ENCODE measurements around the gene ESYT1.

DNA sequence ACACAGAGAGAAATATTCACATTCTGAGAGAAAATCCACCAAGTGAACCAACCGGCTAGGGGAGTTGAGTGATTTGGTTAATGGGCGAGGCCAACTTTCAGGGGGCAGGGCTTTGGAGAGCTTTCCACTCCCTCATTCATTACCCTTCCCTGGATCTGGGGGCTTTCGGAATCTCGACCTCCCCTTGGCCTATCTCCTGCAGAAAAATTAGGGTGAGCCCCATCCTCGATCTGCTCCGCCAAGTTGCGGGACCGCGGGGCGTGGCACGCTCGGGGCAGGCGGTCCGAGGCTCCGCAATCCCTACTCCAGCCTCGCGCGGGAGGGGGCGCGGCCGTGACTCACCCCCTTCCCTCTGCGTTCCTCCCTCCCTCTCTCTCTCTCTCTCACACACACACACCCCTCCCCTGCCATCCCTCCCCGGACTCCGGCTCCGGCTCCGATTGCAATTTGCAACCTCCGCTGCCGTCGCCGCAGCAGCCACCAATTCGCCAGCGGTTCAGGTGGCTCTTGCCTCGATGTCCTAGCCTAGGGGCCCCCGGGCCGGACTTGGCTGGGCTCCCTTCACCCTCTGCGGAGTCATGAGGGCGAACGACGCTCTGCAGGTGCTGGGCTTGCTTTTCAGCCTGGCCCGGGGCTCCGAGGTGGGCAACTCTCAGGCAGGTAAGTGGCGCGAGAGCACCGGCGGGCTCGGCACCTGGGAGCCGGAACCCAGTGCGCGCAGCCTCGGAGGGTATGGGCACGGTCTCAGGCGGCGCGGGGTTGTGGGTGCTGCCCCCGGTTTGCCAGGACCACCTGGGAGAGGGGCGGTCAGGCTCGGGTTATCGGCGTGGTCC, 48.1 kb upstream of the ESYT1 start, which contains the start of gene ERBB3:
- TF ChIP-seq CTCF (conservative IDR thresholded peaks at IDR 0.05; ENCODE audit: low read length) = no peak
- TF ChIP-seq EZH2phosphoT487 (IDR thresholded peaks at IDR 0.05; ENCODE audit: borderline replicate concordance, low read depth, low read length) = no peak
